ENCODE measurements around the gene PCARE.

Gene PCARE

DNA sequence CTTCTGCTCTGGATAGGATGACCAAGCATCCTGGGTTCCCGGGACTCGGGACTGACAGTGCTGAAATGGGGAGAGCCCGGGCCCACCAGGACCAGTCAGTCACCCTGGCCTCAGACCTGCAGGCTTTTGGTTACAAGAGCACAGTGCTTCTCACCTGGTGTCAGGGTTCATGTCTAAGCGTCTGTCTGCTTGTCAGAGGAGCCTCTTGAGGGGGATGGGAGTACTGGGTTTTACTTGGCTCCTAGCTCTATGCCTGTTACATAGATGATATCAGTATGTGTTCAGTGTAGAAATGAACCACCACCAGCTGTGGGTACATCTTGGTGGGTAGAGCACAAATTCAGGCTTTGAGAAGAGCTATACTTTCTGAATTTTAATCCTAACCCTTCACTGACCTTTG, 29.9 kb downstream of the PCARE start:
- TF ChIP-seq FOXP2 (optimal IDR thresholded peaks at IDR 0.05; ENCODE audit: control extremely low read depth, extremely low read length, insufficient read depth): no peak
- DNase-seq (ENCODE audit: low read depth, low spot score): no peak
- Histone ChIP-seq H3K9me3 (ENCODE audit: low read depth, low read length) (no peaks in the 10 kb centered on the region), H3K36me3 (ENCODE audit: insufficient read depth, low read length) (no peaks in the 10 kb centered on the region), H3K9ac (ENCODE audit: insufficient read length) (no peak overlapping the region), H3K27ac (no peak overlapping the region), H3K4me3 (no peak overlapping the region)

DNA sequence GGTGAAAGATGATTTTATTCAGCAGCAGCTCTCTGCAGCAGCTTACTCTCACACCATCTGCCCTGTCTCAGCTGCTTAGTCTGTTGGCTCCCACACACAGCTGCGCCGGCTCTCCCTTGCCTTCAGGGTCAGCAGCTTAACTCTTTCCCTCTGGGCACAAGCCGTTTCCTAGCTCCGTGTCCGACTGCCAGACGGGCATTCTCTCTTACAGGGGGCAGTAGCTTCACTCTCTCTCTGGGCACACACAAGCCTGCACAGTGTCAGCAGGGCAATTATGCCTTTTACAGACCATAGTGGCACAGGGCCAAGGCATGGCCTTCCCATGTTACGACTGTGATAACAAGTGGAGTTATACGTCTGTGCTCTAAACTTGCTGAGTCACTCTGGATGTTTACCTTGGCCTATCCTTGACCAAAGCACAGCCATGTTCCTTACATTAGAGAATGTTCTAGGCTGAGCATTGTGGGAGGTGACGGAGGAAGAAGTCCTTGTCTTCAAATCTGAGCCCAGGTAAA, 31.7 kb downstream of the PCARE start:
- Histone ChIP-seq H3K4me3 (no peak overlapping the region), H3K9me3 (ENCODE audit: low read depth, low read length) (no peaks in the 10 kb centered on the region), H3K36me3 (ENCODE audit: insufficient read depth, low read length) (no peaks in the 10 kb centered on the region), H3K27ac (no peak overlapping the region), H3K9ac (ENCODE audit: insufficient read length) (no peak overlapping the region)
- DNase-seq (ENCODE audit: low read depth, low spot score): no peak
- TF ChIP-seq EZH2 (IDR thresholded peaks at IDR 0.05) (no peak), FOXP2 (optimal IDR thresholded peaks at IDR 0.05; ENCODE audit: control extremely low read depth, extremely low read length, insufficient read depth) (no peak), POLR2AphosphoS5 (IDR thresholded peaks at IDR 0.05; ENCODE audit: borderline replicate concordance, low read depth, low read length) (no peak)

GRCh38 chr2:29041161-29041660, 33.1 kb downstream of the PCARE start:
- Histone ChIP-seq H3K4me3 (no peak overlapping the region), H3K27ac (no peak overlapping the region), H3K36me3 (ENCODE audit: insufficient read depth, low read length) (no peaks in the 10 kb centered on the region), H3K9ac (ENCODE audit: insufficient read length) (no peak overlapping the region), H3K9me3 (ENCODE audit: low read depth, low read length) (no peaks in the 10 kb centered on the region)
- TF ChIP-seq EZH2 (IDR thresholded peaks at IDR 0.05) (no peak), FOXP2 (optimal IDR thresholded peaks at IDR 0.05; ENCODE audit: control extremely low read depth, extremely low read length, insufficient read depth) (no peak), POLR2AphosphoS5 (IDR thresholded peaks at IDR 0.05; ENCODE audit: borderline replicate concordance, low read depth, low read length) (no peak)
- DNase-seq (ENCODE audit: low read depth, low spot score): no peak

DNA sequence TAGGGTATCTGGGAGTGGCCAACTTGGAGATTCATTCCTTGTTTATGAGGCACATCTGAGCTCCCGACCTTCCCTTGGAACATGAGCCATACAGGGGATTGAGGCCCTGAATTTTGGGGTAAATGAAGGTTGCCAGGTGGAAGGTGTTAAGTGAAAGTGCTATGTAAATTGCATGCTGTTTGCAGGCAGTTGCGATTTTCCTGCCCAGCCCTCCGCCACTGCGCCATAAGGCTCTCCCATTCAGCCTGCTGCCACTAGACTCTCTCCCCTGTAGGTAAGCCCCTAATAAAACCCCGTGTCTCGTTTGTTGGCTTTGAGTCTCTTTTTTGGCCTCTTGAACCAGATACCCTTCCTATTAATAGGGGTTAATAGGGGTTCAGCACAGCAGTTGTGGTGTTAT, 33.8 kb downstream of the PCARE start:
- no peak for DNase-seq (ENCODE audit: low read depth, low spot score)
- TF ChIP-seq POLR2AphosphoS5 (IDR thresholded peaks at IDR 0.05; ENCODE audit: borderline replicate concordance, low read depth, low read length) (no peak), EZH2 (IDR thresholded peaks at IDR 0.05) (no peak), FOXP2 (optimal IDR thresholded peaks at IDR 0.05; ENCODE audit: control extremely low read depth, extremely low read length, insufficient read depth) (no peak)
- no peak overlapping the region for H3K4me3 ChIP-seq
- no peak overlapping the region for H3K27ac ChIP-seq
- H3K9ac ChIP-seq (ENCODE audit: insufficient read length): no peak overlapping the region
- no peaks in the 10 kb centered on the region for H3K9me3 ChIP-seq (ENCODE audit: low read depth, low read length)
- no peaks in the 10 kb centered on the region for H3K36me3 ChIP-seq (ENCODE audit: insufficient read depth, low read length)

- TF ChIP-seq FOXP2 (optimal IDR thresholded peaks at IDR 0.05; ENCODE audit: control extremely low read depth, extremely low read length, insufficient read depth) (no peak), POLR2AphosphoS5 (IDR thresholded peaks at IDR 0.05; ENCODE audit: borderline replicate concordance, low read depth, low read length) (no peak), EZH2 (IDR thresholded peaks at IDR 0.05) (no peak)
- Histone ChIP-seq H3K36me3 (ENCODE audit: insufficient read depth, low read length) (no peaks in the 10 kb centered on the region), H3K9ac (ENCODE audit: insufficient read length) (no peak overlapping the region)
Measured at GRCh38 chr2:29039718-29040480, 34.4 kb downstream of the PCARE start.

GRCh38 chr2:29035016-29035745, 39.1 kb downstream of the PCARE start:
- Histone ChIP-seq H3K9me3 (ENCODE audit: low read depth, low read length) (no peaks in the 10 kb centered on the region), H3K36me3 (ENCODE audit: insufficient read depth, low read length) (no peaks in the 10 kb centered on the region), H3K9ac (ENCODE audit: insufficient read length) (no peak overlapping the region), H3K27ac (no peak overlapping the region), H3K4me3 (no peak overlapping the region)
- no peak for DNase-seq (ENCODE audit: low read depth, low spot score)
- no peak for TF ChIP-seq FOXP2 (optimal IDR thresholded peaks at IDR 0.05; ENCODE audit: control extremely low read depth, extremely low read length, insufficient read depth)
- no peak for TF ChIP-seq POLR2AphosphoS5 (IDR thresholded peaks at IDR 0.05; ENCODE audit: borderline replicate concordance, low read depth, low read length)
- no peak for TF ChIP-seq EZH2 (IDR thresholded peaks at IDR 0.05)

More at GRCh38 chr2:29039718-29040480, 34.4 kb downstream of the PCARE start:
- no peak for DNase-seq (ENCODE audit: low read depth, low spot score)
- no peak overlapping the region for H3K4me3 ChIP-seq
- no peak overlapping the region for H3K27ac ChIP-seq
- H3K9me3 ChIP-seq (ENCODE audit: low read depth, low read length): no peaks in the 10 kb centered on the region

GRCh38 chr2:29033656-29034055, 40.7 kb downstream of the PCARE start:
- no peak overlapping the region for H3K9ac ChIP-seq (ENCODE audit: insufficient read length)
- H3K4me3 ChIP-seq: no peak overlapping the region
- no peaks in the 10 kb centered on the region for H3K36me3 ChIP-seq (ENCODE audit: insufficient read depth, low read length)
- no peaks in the 10 kb centered on the region for H3K9me3 ChIP-seq (ENCODE audit: low read depth, low read length)
- H3K27ac ChIP-seq: no peak overlapping the region
- DNase-seq (ENCODE audit: low read depth, low spot score): no peak
- TF ChIP-seq FOXP2 (optimal IDR thresholded peaks at IDR 0.05; ENCODE audit: control extremely low read depth, extremely low read length, insufficient read depth): no peak
- no peak for TF ChIP-seq EZH2 (IDR thresholded peaks at IDR 0.05)
- TF ChIP-seq POLR2AphosphoS5 (IDR thresholded peaks at IDR 0.05; ENCODE audit: borderline replicate concordance, low read depth, low read length): no peak

DNA sequence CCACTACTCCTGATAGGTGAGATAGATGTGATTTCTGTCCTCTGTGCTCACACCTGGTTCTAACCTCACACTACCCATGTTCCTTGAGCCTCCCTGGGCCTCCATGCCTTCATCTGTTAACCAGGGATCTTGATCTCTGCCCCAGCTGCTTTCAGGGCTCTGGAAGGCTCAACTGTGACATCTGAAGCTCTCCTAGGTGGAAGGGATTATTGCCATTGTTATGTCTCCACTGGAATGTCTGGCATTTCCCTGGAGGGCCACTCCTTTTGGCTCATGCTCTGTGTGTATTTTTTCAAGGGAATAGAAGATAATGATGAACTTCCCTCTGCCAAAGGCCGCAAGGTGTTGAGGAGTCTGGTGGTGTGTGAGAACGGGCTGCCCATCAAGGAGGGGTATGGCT, 41.2 kb downstream of the PCARE start:
- Histone ChIP-seq H3K4me3 (no peak overlapping the region), H3K27ac (no peak overlapping the region), H3K9me3 (ENCODE audit: low read depth, low read length) (no peaks in the 10 kb centered on the region), H3K36me3 (ENCODE audit: insufficient read depth, low read length) (no peaks in the 10 kb centered on the region), H3K9ac (ENCODE audit: insufficient read length) (no peak overlapping the region)
- no peak for DNase-seq (ENCODE audit: low read depth, low spot score)
- TF ChIP-seq FOXP2 (optimal IDR thresholded peaks at IDR 0.05; ENCODE audit: control extremely low read depth, extremely low read length, insufficient read depth): no peak
- TF ChIP-seq EZH2 (IDR thresholded peaks at IDR 0.05): no peak
- no peak for TF ChIP-seq POLR2AphosphoS5 (IDR thresholded peaks at IDR 0.05; ENCODE audit: borderline replicate concordance, low read depth, low read length)

Measured in SK-N-MC (cell line).